ENCODE data around the gene KIF14.

Gene KIF14

DNA sequence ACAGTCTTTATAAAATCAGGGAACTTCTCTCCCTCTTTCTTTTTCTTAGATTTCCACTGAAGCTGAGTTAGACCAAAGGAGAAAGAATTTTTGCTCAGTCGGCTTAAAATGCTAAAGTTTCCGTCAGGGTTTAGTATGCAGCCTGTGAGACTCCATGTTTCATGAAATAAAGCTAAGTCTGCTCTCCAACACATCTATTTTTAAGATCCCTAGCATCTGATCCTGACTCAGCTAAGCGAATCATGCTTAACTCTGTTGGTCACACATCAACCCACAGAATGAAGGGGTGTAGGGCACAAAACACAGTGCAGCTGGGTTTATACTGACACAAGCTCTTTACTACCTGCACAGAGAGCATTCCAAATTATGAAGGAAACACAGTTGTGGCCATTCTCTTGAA is 108.4 kb downstream of the KIF14 start:
- peak; percentile 16 for DNase-seq (ENCODE audit: extremely low read depth, low read depth)
- no peak overlapping the region for H3K4me3 ChIP-seq (replicated peaks; ENCODE audit: low read depth, low read length)
- TF ChIP-seq, protein P1, sequence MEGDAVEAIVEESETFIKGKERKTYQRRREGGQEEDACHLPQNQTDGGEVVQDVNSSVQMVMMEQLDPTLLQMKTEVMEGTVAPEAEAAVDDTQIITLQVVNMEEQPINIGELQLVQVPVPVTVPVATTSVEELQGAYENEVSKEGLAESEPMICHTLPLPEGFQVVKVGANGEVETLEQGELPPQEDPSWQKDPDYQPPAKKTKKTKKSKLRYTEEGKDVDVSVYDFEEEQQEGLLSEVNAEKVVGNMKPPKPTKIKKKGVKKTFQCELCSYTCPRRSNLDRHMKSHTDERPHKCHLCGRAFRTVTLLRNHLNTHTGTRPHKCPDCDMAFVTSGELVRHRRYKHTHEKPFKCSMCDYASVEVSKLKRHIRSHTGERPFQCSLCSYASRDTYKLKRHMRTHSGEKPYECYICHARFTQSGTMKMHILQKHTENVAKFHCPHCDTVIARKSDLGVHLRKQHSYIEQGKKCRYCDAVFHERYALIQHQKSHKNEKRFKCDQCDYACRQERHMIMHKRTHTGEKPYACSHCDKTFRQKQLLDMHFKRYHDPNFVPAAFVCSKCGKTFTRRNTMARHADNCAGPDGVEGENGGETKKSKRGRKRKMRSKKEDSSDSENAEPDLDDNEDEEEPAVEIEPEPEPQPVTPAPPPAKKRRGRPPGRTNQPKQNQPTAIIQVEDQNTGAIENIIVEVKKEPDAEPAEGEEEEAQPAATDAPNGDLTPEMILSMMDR (IDR thresholded peaks at IDR 0.05; ENCODE audit: low read depth, low read length, missing control alignments) = no peak

DNA sequence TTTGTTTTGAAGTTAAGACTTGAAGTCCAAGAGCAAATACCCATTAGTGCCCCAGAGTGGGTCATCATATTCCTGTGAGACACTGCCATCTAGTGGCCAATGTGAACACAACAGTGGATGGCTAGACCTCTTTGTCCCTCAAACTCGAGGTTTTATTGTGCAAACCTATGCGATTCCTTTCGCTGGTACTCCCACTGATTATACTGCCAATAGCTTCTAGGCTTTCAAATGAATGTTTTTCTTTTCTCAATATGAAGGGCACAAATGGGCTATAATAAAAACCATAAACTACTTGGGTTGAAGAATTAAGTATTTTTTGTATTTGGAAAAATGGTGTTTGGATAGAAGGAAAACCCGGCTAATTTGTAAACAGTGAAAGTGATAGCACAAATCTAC is 110.3 kb downstream of the KIF14 start:
- no peak overlapping the region for H3K4me3 ChIP-seq (replicated peaks; ENCODE audit: low read depth, low read length)
- peak; percentile 71 for DNase-seq (ENCODE audit: extremely low read depth, low read depth)
- TF ChIP-seq, protein P1 (IDR thresholded peaks at IDR 0.05; ENCODE audit: low read depth, low read length, missing control alignments) = peak; percentile 88

DNA sequence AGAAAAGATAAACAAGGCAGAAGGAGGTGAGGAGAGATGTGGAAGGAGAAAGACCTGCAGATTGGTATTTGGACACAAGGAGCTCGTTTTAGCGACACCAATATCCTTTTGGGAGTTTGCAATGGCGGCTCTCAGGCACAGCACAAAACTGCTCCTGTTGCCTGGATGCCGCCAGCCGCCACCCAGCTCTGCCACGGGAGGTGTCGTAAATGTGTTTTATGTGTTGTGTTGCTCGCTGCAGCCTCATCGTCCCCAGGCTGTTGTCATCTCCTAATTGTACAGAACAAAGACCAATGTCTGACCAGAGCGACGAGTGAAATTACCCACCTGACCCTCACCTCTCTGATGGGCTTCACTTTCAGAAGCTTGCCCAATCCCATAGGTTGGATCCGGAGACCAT is 114.1 kb downstream of the KIF14 start:
- no peak overlapping the region for H3K4me3 ChIP-seq (replicated peaks; ENCODE audit: low read depth, low read length)
- TF ChIP-seq, protein P1 (IDR thresholded peaks at IDR 0.05; ENCODE audit: low read depth, low read length, missing control alignments) = no peak
- no peak for DNase-seq (ENCODE audit: extremely low read depth, low read depth)

DNA sequence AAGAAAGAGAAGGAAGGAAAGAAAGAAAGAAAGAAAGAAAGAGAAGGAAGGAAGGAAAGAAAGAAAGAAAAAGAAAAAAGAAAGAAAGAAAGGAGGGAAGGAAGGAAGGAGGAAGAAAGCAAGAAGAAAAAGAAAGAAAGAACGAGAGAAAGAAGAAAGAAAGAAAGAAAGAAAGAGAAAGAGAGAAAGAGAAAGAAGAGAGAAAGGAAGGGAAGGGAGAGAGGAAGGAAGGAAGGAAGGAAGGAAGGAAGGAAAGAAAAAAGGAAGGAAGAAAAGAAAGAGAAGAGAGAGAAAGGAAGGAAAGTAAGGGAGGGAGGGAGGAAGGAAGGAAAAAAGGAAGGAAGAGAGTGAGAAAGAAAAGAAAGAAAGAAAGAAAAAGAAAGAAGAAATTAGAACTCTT is 115.3 kb downstream of the KIF14 start:
- TF ChIP-seq, protein P1 (IDR thresholded peaks at IDR 0.05; ENCODE audit: low read depth, low read length, missing control alignments) = no peak
- DNase-seq (ENCODE audit: extremely low read depth, low read depth) = no peak
- H3K4me3 ChIP-seq (replicated peaks; ENCODE audit: low read depth, low read length) = no peak overlapping the region
